ENCODE measurements around the gene ETFDH. TPM values are rescaled to one million over a fixed set of nuclear protein-coding genes. Genes with fewer than 3 reads are reported as not detected.
"Not testable (repeated sequence)": the region's sequence is repeated elsewhere in the genome, so short reads cannot be mapped to it uniquely, and the experiment has no call there.

The ETFDH gene
- total and polyA plus RNA-seq, 9 of the 15 experiments (the other 6 are each of a cell fraction or from before 2014, with no cell fraction given), result 14.6 to 33.6 (median 25.9) TPM

GRCh38 chr4:158754385-158755180 lies 82.5 kb downstream of the ETFDH start:
- WGBS (ENCODE audit: insufficient coverage, low coverage, missing lambda C conversion rate), result 77% methylated on average over 5 of the region's 5 CpGs
- Histone ChIP-seq H3K79me2 (ENCODE audit: control insufficient read depth, insufficient read depth, low read length) (no peaks in the 10 kb centered on the region), H3K27ac (ENCODE audit: extremely low read depth, low read depth, low read length) (no peak overlapping the region), H3K9me1 (ENCODE audit: control insufficient read depth, insufficient read depth, low read length) (no peaks in the 10 kb centered on the region), H2AFZ (ENCODE audit: low read depth, low read length) (no peak overlapping the region), H3K9ac (ENCODE audit: insufficient read depth in 1 of 2, low read depth in 2 of 2, low read length in 2 of 2) (no peak overlapping the region), H3K9me3 (replicated peaks; ENCODE audit: control insufficient read depth, insufficient read depth, low read depth, low read length) (no peaks in the 10 kb centered on the region), H3K4me1 (replicated peaks in 1 of 2; ENCODE audit: control insufficient read depth in 2 of 2, insufficient read depth in 2 of 2, low read length in 2 of 2) (peaks cover 0 to 3% of the 10 kb centered on the region in 2 experiments; a peak in 1 of 5 replicates), H3K4me3 (no peak overlapping the region), H3K27me3 (ENCODE audit: control insufficient read depth in 2 of 2, insufficient read depth in 2 of 2, low read length in 2 of 2) (no peaks in the 10 kb centered on the region), H3K36me3 (ENCODE audit: control insufficient read depth, insufficient read depth, low read length) (no peaks in the 10 kb centered on the region), H3K4me2 (ENCODE audit: insufficient read depth, low read length) (no peak overlapping the region), H4K20me1 (replicated peaks; ENCODE audit: control insufficient read depth, insufficient read depth, low read length) (no peaks in the 10 kb centered on the region)
- CTCF ChIA-PET (ENCODE audit: low intra/inter-chr PET ratio), result no interaction called here
- intact Hi-C loops (cut with micrococcal nuclease), result no loop called here
- in situ Hi-C loops (cut with MboI), result no loop called here
- POLR2A ChIA-PET, result interaction anchor here (0.6 to 1.5 kb wide), 2 partner anchors 9 to 57 kb away, joined by 4 read pairs; no protein-coding TSS in a partner anchor
- ATAC-seq (no peak), DNase-seq (ENCODE audit: extremely low read depth in 1 of 4, low spot score in 3 of 4) (no peak), FAIRE-seq (no peak)
- no TSS peak for BruUV-seq (replicated peaks)
- TF ChIP-seq KLF1 (tag; IDR thresholded peaks at IDR 0.05), result no peak
- TF ChIP-seq ZBTB26 (CRISPR knock-in tag; IDR thresholded peaks at IDR 0.05), result no peak
- no peak for TF ChIP-seq ZNF76 (CRISPR knock-in tag; IDR thresholded peaks at IDR 0.05; ENCODE audit: borderline replicate concordance)
- no peak for TF ChIP-seq PHF21A (IDR thresholded peaks at IDR 0.05; ENCODE audit: borderline replicate concordance, low read depth)
- no peak for TF ChIP-seq MCM2 (IDR thresholded peaks at IDR 0.05; ENCODE audit: low read depth)

DNA sequence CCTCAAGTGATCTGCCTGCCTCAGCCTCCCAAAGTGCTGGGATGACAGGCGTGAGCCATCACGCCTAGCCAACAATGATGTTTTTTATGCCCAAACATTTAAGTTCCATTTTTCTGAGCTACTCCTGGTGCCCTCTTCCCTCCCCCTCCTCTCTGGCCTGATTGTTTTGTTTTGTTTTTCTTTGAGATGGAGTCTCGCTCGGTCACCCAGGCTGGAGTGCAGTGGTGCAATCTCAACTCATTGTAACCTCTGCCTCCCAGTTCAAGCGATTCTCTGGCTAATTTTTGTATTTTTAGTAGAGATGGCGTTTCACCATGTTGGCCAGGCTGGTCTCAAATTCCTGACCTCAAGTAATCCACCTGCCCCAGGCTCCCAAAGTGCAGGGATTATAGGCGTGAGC lies 83.7 kb downstream of the ETFDH start:
- H3K36me3 ChIP-seq (ENCODE audit: control insufficient read depth, insufficient read depth, low read length); H3K4me2 ChIP-seq (ENCODE audit: insufficient read depth, low read length); CTCF ChIA-PET (ENCODE audit: low intra/inter-chr PET ratio); DNase-seq (ENCODE audit: extremely low read depth in 1 of 4, low spot score in 3 of 4); ATAC-seq; H3K9ac ChIP-seq (ENCODE audit: insufficient read depth in 1 of 2, low read depth in 2 of 2, low read length in 2 of 2); H3K9me3 ChIP-seq (replicated peaks; ENCODE audit: control insufficient read depth, insufficient read depth, low read depth, low read length); in situ Hi-C loops (cut with MboI); H3K4me1 ChIP-seq (replicated peaks in 1 of 2; ENCODE audit: control insufficient read depth in 2 of 2, insufficient read depth in 2 of 2, low read length in 2 of 2); FAIRE-seq; BruUV-seq (replicated peaks); H3K4me3 ChIP-seq; H3K27me3 ChIP-seq (ENCODE audit: control insufficient read depth in 2 of 2, insufficient read depth in 2 of 2, low read length in 2 of 2); H3K27ac ChIP-seq (ENCODE audit: extremely low read depth, low read depth, low read length); H4K20me1 ChIP-seq (replicated peaks; ENCODE audit: control insufficient read depth, insufficient read depth, low read length); H3K9me1 ChIP-seq (ENCODE audit: control insufficient read depth, insufficient read depth, low read length); H2AFZ ChIP-seq (ENCODE audit: low read depth, low read length); intact Hi-C loops (cut with micrococcal nuclease); H3K79me2 ChIP-seq (ENCODE audit: control insufficient read depth, insufficient read depth, low read length): not testable (repeated sequence)
- 31% methylated on average over 7 of the region's 7 CpGs for WGBS (ENCODE audit: insufficient coverage, low coverage, missing lambda C conversion rate)
- POLR2A ChIA-PET, result interaction anchor here (1.5 kb wide), 1 partner anchor 8 kb away, joined by 4 read pairs; no protein-coding TSS in a partner anchor

Data from K562 (cell line).